HG02852 (cell line): ENCODE results near the gene ACVR1B.

Experiments
- ATAC-seq: cut with Tn5 transposase; IDR thresholded peaks from one replicate; pipeline ENCODE4 v1.9.1; 2021; ENCODE audit warnings: mild to moderate bottlenecking, moderate library complexity; ENCODE audit not compliant: unreplicated experiment

ACVR1B gene

GRCh38 chr12:51951199-51951842 lies at the start of gene ACVR1B:
TSS of gene ACVR1B (plus strand) at chr12:51951699. CDS start at chr12:51951744, 45 bp downstream.
- peak; percentile 91 for ATAC-seq

DNA sequence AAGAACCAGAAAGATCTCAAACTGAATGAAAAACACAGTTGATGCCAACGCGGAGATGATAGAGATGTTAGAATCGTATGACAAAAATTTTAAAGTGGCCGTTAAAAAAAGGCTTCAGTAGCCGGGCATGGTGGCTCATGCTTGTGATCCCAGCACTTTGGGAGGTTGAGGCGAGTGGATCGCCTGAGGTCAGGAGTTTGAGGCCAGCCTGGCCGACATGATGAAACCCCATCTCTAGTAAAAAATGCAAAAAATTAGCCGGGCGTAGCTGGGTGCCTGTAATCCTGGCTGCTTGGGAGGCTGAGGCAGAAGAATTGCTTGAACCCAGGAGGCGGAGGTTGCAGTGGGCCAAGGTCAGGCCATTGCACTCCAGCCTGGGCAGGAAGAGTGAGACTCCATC lies 49.6 kb upstream of the ACVR1B start:
- ATAC-seq: no peak

DNA sequence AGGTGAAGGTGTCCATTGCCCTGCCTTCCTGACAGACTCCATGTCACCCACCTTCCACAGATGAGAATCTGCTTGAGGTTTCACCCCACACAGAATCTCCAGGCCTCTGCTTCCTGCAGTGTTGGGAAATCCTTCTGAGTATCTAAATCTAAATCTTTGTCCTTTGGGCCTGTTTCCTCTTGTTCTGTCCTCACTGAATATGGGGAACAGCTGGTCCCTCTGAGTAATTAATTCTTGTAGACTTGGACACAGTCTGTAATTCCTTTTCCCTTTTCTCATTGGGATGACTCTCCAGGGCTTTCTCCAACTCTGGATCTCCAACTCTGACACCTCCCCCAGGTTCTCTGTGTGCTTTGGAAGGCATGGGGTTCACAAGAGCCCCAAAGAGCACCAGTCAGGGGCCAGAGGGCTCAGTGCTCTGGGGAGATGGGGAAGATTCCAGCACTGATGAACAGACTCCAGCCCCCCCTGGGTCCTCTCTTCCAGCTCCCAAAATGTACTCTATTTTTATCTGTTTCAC lies 46.5 kb upstream of the ACVR1B start:
- ATAC-seq: no peak

DNA sequence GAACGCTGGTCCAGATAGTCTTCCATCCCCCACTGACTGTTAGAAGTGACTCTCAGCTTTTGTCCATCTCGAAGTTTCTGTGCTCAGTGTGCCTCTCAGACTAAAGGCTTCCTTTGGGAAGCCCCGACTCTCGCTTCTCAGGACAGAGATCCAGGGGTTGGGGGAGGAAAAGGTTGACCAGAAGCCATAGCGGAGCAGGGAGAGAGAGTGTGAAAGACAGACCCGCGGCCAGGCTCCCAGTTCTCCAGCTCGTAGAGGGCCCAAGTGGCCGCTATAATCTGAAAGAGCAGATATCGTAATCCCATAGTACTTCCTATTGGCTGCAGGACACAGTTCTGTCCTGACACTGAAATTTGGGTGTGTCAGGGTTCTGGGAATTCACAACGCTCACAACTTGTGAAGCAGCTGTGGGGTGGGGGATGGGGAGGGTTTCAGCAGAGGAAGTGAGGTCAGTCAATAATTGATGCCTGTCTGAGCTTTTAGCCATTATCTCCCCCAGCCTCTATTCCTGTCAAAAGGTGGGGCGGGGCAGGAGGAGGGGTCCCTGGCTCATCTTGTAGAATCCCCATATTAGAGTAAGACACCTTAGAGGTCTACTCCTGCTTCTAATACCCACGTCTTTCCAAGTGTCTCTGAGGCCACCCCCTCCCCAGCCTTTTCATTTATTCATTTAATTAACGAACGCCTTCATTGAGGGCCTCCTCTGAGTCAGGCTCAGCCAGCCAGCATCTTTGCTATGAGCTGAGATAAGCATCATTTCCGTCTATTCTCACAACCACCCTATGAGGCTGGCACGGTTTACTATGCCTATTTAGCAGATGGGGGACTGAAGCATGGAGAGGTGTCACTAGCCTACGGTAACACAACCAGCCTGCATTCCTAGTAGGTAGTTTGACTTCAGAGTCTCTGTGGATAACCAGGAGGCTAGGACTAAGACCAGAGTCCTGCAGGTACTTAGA lies 45.7 kb upstream of the ACVR1B start:
- ATAC-seq: no peak

GRCh38 chr12:51906430-51907082 lies 44.9 kb upstream of the ACVR1B start:
- ATAC-seq: no peak

- ATAC-seq: no peak
Observed at GRCh38 chr12:51907083-51907855, 44.2 kb upstream of the ACVR1B start, which contains the start of gene ACVRL1. TSS of gene ACVRL1 (plus strand) at chr12:51907504. CDS start at chr12:51912475, 4,971 bp downstream.

- no peak for ATAC-seq
Observed at GRCh38 chr12:51907856-51908425, 43.6 kb upstream of the ACVR1B start.

DNA sequence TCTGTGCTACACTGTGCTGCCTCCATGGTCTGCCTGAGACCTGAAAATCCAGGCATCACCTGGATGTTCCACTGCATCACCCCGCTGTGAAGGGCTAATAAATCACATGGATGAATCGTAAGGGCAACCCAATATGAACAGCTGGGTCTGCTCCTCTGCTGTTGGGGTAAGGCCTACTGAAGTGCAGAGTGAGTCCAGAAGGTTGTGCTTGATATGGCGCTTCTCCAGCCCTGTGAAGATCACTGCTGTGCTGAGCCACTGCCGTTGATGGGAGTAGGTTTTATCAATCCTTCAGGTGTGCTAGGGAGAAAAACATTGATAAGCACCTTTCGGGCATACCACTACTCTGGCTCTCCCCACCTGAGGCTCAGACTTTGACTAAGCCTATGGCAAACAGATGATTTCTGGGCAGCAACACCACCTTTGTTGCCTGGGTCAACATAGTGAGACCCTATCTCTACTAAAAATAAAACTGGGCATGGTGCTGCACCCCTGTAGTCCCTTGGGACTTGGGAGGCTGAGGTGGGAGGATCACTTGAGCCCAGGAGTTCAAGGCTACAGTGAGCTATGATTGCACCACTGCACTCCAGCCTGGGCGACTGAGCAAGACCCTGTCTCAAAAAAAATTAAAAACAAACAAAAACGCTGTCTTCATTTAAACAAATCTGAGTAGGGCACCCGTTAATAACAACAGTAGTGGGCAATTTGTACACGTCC lies 42.5 kb upstream of the ACVR1B start:
- no peak for ATAC-seq

GRCh38 chr12:51910168-51910567 lies 41.3 kb upstream of the ACVR1B start:
- ATAC-seq: no peak

GRCh38 chr12:51910691-51911090 lies 40.8 kb upstream of the ACVR1B start:
- ATAC-seq: no peak

- no peak for ATAC-seq
Observed at GRCh38 chr12:51911307-51911706, 40.2 kb upstream of the ACVR1B start.

GRCh38 chr12:51911788-51912711 lies 39.4 kb upstream of the ACVR1B start:
- no peak for ATAC-seq

DNA sequence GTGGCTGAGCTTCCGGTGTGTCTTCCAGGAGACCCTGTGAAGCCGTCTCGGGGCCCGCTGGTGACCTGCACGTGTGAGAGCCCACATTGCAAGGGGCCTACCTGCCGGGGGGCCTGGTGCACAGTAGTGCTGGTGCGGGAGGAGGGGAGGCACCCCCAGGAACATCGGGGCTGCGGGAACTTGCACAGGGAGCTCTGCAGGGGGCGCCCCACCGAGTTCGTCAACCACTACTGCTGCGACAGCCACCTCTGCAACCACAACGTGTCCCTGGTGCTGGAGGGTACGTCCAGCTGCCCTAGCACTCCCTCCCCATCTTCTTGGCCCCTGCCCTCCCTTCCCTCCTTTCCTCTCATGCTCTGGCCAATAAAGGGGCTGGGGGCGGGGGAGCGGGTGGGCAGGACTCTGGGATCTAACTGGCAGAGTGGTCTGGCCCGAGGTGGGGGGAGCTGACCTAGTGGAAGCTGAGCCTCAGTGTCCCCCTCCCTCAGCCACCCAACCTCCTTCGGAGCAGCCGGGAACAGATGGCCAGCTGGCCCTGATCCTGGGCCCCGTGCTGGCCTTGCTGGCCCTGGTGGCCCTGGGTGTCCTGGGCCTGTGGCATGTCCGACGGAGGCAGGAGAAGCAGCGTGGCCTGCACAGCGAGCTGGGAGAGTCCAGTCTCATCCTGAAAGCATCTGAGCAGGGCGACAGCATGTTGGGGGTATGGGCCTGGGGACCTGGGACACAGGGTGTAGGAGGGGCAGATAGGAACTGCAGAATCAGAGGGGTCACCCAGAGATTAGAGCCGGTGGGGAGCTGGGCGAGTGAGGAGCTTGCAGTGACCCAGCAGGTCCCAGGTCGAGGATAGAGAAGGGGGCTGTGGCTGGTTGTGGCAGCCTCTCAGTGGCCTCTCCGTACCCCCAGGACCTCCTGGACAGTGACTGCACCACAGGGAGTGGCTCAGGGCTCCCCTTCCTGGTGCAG lies 38.1 kb upstream of the ACVR1B start:
- no peak for ATAC-seq

- no peak for ATAC-seq
Observed at GRCh38 chr12:51914034-51914923, 37.2 kb upstream of the ACVR1B start.

- ATAC-seq: no peak
Observed at GRCh38 chr12:51915003-51915625, 36.4 kb upstream of the ACVR1B start.

- no peak for ATAC-seq
Observed at GRCh38 chr12:51915951-51916350, 35.5 kb upstream of the ACVR1B start.
